SU-DHL-6 (cell line): ENCODE results near the gene TMEM40.

Source experiments
- H2AFZ ChIP-seq: fragments of 200-600 bp; sonication (generic); 2 replicates; pipeline ENCODE4 v1.6.1; 2014; ENCODE audit warnings: low read depth, mild to moderate bottlenecking, moderate library complexity, mixed read lengths, antibody characterized with exemption, low read length; ENCODE audit not compliant: severe bottlenecking
- H3F3A ChIP-seq: fragments of 200-600 bp; shearing (Covaris generic); 2 replicates; pipeline ENCODE4 v1.6.0; 2016; ENCODE audit warnings: antibody characterized with exemption, mild to moderate bottlenecking; ENCODE audit not compliant: insufficient read depth
- H3K27ac ChIP-seq: fragments of 200-600 bp; sonication (generic); 2 replicates; pipeline ENCODE4 v1.5.1; 2016; ENCODE audit warnings: low read depth, mild to moderate bottlenecking, low read length, moderate library complexity, mixed read lengths
- H3K27me3 ChIP-seq: fragments of 200-600 bp; sonication (generic), shearing (Covaris generic); 2 replicates; pipeline ENCODE4 v1.6.0; 2014; ENCODE audit warnings: mild to moderate bottlenecking, low read length
- H3K36me3 ChIP-seq: fragments of 200-600 bp; sonication (generic); 2 replicates; pipeline ENCODE4 v1.6.1; 2014; ENCODE audit warnings: mild to moderate bottlenecking, low read length, mixed read lengths
- H3K4me2 ChIP-seq: fragments of 300-600, 200-600 bp; shearing (Covaris generic), sonication (generic); 2 replicates; pipeline ENCODE4 v1.6.0; 2014; ENCODE audit warnings: low read length, low read depth, mild to moderate bottlenecking; ENCODE audit not compliant: poor library complexity, severe bottlenecking
- H3K4me3 ChIP-seq: fragments of 200-600 bp; sonication (generic); 2 replicates; pipeline ENCODE4 v1.5.1; 2014; ENCODE audit warnings: antibody characterized with exemption, low read length, mild to moderate bottlenecking, mixed read lengths; ENCODE audit not compliant: insufficient read depth, poor library complexity, severe bottlenecking
- H3K79me2 ChIP-seq: fragments of 200-600 bp; sonication (generic); 2 replicates; pipeline ENCODE4 v1.6.1; 2014; ENCODE audit warnings: mild to moderate bottlenecking, low read length, moderate library complexity; ENCODE audit not compliant: insufficient read depth
- H3K9ac ChIP-seq: fragments of 200-600 bp; sonication (generic); 2 replicates; pipeline ENCODE4 v1.7.0; 2014; ENCODE audit warnings: mild to moderate bottlenecking, low read length
- H3K9me2 ChIP-seq: fragments of 200-600 bp; sonication (generic); replicated peaks from 2 replicates; pipeline ENCODE4 v1.6.1; 2014; ENCODE audit warnings: low read length; ENCODE audit not compliant: insufficient read depth
- H3K9me3 ChIP-seq: fragments of 200-600 bp; sonication (generic); 2 replicates; pipeline ENCODE4 v1.6.1; 2014; ENCODE audit warnings: low read length, mixed read lengths; ENCODE audit not compliant: insufficient read depth
- H4K20me1 ChIP-seq: fragments of 200-600 bp; sonication (generic); 2 replicates; pipeline ENCODE4 v1.6.1; 2014; ENCODE audit warnings: low read depth, mild to moderate bottlenecking, antibody characterized with exemption, low read length, moderate library complexity, mixed read lengths
- CTCF ChIP-seq: fragments of 200-600 bp; sonication (generic); IDR thresholded peaks from one replicate; pipeline ENCODE4 v1.5.1; 2017; ENCODE audit warnings: antibody characterized with exemption, mild to moderate bottlenecking, low read length, moderate library complexity; ENCODE audit not compliant: insufficient read depth, poor library complexity, severe bottlenecking
- EZH2phosphoT487 ChIP-seq: fragments of 200-600 bp; sonication (generic), shearing (Covaris generic); conservative IDR thresholded peaks from 2 replicates; pipeline ENCODE4 v1.6.1; 2018; ENCODE audit warnings: mild to moderate bottlenecking, antibody characterized with exemption, low read length, moderate library complexity, mixed read lengths

TMEM40 gene, protein sequence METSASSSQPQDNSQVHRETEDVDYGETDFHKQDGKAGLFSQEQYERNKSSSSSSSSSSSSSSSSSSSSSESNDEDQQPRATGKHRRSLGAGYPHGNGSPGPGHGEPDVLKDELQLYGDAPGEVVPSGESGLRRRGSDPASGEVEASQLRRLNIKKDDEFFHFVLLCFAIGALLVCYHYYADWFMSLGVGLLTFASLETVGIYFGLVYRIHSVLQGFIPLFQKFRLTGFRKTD

DNA sequence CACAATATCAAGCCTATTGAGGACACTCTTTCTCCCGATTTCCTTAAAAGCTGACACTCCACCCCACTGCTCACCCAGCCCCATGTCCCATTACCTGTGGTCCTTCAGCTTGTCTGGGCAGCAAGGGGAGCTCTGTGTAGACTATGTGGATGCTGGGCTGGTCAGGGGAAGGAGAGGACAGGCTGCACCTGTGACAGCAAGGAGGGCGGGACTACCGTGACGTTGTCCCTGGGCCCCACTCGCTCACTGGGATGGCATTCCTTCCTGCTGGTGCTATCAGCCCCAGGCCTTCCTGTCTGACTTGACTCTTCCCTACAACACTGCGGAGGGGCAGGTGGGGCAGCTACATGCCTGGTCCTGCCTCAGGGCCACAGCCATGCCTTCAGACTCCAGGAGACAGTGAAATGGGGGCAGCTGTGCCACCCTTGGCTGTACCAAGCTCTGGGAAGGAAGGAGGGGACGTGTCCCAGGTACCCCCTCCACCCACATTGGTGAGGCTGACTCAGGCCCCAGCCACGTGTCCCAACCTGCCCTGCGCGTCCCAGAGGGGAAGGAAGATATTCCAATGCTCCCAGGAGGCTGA lies at the start of gene TMEM40:
Gene TMEM40, minus strand, starts transcription at position 163 of the 583 bp plus-strand sequence. CDS start 9,427 bp downstream, outside the sequence.
- H3K27me3 ChIP-seq, result no peaks in the 10 kb centered on the region
- no peaks in the 10 kb centered on the region for H3K36me3 ChIP-seq
- TF ChIP-seq EZH2phosphoT487, result no peak
- TF ChIP-seq CTCF, result no peak
- no peak within 1 kb of the TSS for H3K27ac ChIP-seq
- no peaks in the 10 kb centered on the region for H3K9me3 ChIP-seq
- H3K9me2 ChIP-seq, result no peaks in the 10 kb centered on the region
- no peak within 1 kb of the TSS for H2AFZ ChIP-seq
- no peak within 1 kb of the TSS for H3K4me2 ChIP-seq
- H3F3A ChIP-seq, result no peaks in the 10 kb centered on the region
- H3K4me3 ChIP-seq, result no peak within 1 kb of the TSS
- no peaks in the 10 kb centered on the region for H3K79me2 ChIP-seq
- no peaks in the 10 kb centered on the region for H4K20me1 ChIP-seq
- H3K9ac ChIP-seq, result no peak within 1 kb of the TSS

DNA sequence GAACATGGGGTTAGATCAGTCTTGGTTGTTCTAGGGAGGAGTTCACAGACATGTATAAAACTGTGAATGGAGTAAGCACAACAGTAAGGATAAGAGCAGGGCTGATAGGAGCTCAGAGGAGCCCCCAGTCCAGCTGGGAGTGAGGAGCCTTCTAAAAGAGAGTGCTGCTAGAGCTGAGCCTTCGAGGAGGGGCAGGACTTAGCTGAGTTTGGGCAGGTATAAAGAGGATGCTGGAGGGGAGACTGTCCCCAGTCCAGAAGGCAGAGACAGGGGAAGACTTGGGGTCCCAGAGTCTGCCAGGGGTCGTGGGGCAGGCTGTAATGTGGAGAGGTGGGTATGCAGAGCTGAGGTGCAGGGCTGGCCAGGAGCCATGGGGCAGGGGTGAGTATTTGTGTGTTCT lies 49.5 kb upstream of the TMEM40 start:
- no peak overlapping the region for H3K4me2 ChIP-seq
- no peaks in the 10 kb centered on the region for H3K79me2 ChIP-seq
- no peak overlapping the region for H3K4me3 ChIP-seq

GRCh38 chr3:12807601-12808359 lies 48.7 kb upstream of the TMEM40 start:
- H3K4me2 ChIP-seq, result no peak overlapping the region
- no peaks in the 10 kb centered on the region for H3K36me3 ChIP-seq
- no peak overlapping the region for H3K27ac ChIP-seq
- no peaks in the 10 kb centered on the region for H3K9me3 ChIP-seq
- H3K79me2 ChIP-seq, result no peaks in the 10 kb centered on the region
- no peak overlapping the region for H2AFZ ChIP-seq
- H3K9me2 ChIP-seq, result no peaks in the 10 kb centered on the region
- H3K27me3 ChIP-seq, result no peaks in the 10 kb centered on the region
- no peaks in the 10 kb centered on the region for H4K20me1 ChIP-seq
- no peak overlapping the region for H3K4me3 ChIP-seq
- H3F3A ChIP-seq, result no peaks in the 10 kb centered on the region
- TF ChIP-seq EZH2phosphoT487, result no peak
- no peak for TF ChIP-seq CTCF
- no peak overlapping the region for H3K9ac ChIP-seq

More for the DNA sequence above, 49.5 kb upstream of the TMEM40 start:
- H3K9ac ChIP-seq, result no peak overlapping the region
- no peaks in the 10 kb centered on the region for H3F3A ChIP-seq
- H3K9me3 ChIP-seq, result no peaks in the 10 kb centered on the region
- no peak overlapping the region for H2AFZ ChIP-seq
- no peaks in the 10 kb centered on the region for H3K36me3 ChIP-seq
- TF ChIP-seq CTCF (no peak), EZH2phosphoT487 (no peak)
- H3K27me3 ChIP-seq, result no peaks in the 10 kb centered on the region
- no peaks in the 10 kb centered on the region for H3K9me2 ChIP-seq
- no peak overlapping the region for H3K27ac ChIP-seq
- no peaks in the 10 kb centered on the region for H4K20me1 ChIP-seq
